K562 (cell line): ENCODE measurements around the gene TMEM39B. TPM values are rescaled to one million over a fixed set of nuclear protein-coding genes. Genes with fewer than 3 reads are reported as not detected.

Experiments used
- ATAC-seq: fragments of 200-7000 bp; cut with Tn5 transposase; 3 replicates; pipeline ENCODE4 v1.9.1; 2020; ENCODE audit warnings: moderate library complexity
- BruUV-seq: library from RNA; stranded (reverse); fragments of 400-500 nt; replicated peaks from 2 replicates; lab custom pipeline; 2021; lab: Mats Ljungman, UMichigan
- CTCF ChIA-PET: fragments of 300-600 bp; formaldehyde crosslinking; extraction: SDS; loops from one replicate; lab custom pipeline; 2021; ENCODE audit warnings: low intra/inter-chr PET ratio; lab: Yijun Ruan, JAX
- POLR2A ChIA-PET: fragments of 300-600, 350-650 bp; sonication (Branson Sonifier 250); formaldehyde crosslinking; extraction: SDS; loops from one replicate; lab custom pipeline; 2021; ENCODE audit warnings: antibody characterized with exemption, inconsistent platforms; lab: Yijun Ruan, JAX
- DNase-seq, 4 experiments: peaks; one replicate each; pipeline versions ENCODE4 v3.0.0 to v3.0.0-alpha.2; 2011 to 2018; ENCODE audit warnings: low spot score in 3 of 4, mixed read lengths in 3 of 4; ENCODE audit errors: extremely low read depth in 1 of 4
- FAIRE-seq: peaks from 2 replicates; lab custom pipeline; 2011; peaks lifted over from hg19 to GRCh38; lab: Jason Lieb, UNC
- H2AFZ ChIP-seq: 2 replicates; pipeline ENCODE4 v1.6.0; 2011; ENCODE audit warnings: low read depth, low read length, control low read depth, inconsistent platforms
- H3K27ac ChIP-seq: fragments of 200-600 bp; 3 replicates; pipeline ENCODE4 v1.8.0; 2011; ENCODE audit warnings: low read depth, mild to moderate bottlenecking, control low read depth, inconsistent platforms, low read length, moderate library complexity, mixed read lengths; ENCODE audit errors: extremely low read depth
- H3K27me3 ChIP-seq, 2 experiments: fragments of 300-600 bp in 1 of 2; 2 replicates in 1 of 2; 3 replicates in 1 of 2; pipeline versions ENCODE4 v1.6.0 to v1.8.0; 2011; ENCODE audit warnings: inconsistent platforms in 2 of 2, low read length in 2 of 2, mild to moderate bottlenecking in 1 of 2, mixed read lengths in 1 of 2, moderate library complexity in 1 of 2; ENCODE audit not compliant: control insufficient read depth in 2 of 2, insufficient read depth in 2 of 2
- H3K36me3 ChIP-seq: fragments of 300-600 bp; 3 replicates; pipeline ENCODE4 v1.8.0; 2011; ENCODE audit warnings: mild to moderate bottlenecking, low read length, inconsistent platforms; ENCODE audit not compliant: control insufficient read depth, insufficient read depth
- H3K4me1 ChIP-seq, 2 experiments: fragments of 200-600 bp in 1 of 2; replicated peaks in 1 of 2; 2 replicates in 1 of 2; 3 replicates in 1 of 2; pipeline versions ENCODE4 v1.5.1 to v1.8.0; 2011; ENCODE audit warnings: inconsistent platforms in 2 of 2, low read length in 2 of 2, mild to moderate bottlenecking in 1 of 2, mixed read lengths in 1 of 2, moderate library complexity in 1 of 2; ENCODE audit not compliant: control insufficient read depth in 2 of 2, insufficient read depth in 2 of 2
- H3K4me2 ChIP-seq: 2 replicates; pipeline ENCODE4 v1.6.1; 2011; ENCODE audit warnings: low read length, control low read depth, inconsistent platforms, mixed read lengths; ENCODE audit not compliant: insufficient read depth
- H3K4me3 ChIP-seq: fragments of 200-600 bp; sonication (generic), shearing (Covaris generic); 2 replicates; pipeline ENCODE4 v1.5.1; 2016; ENCODE audit warnings: control low read depth, inconsistent platforms
- H3K79me2 ChIP-seq: fragments of 200-600 bp; 3 replicates; pipeline ENCODE4 v1.8.0; 2011; ENCODE audit warnings: low read length, inconsistent platforms; ENCODE audit not compliant: control insufficient read depth, insufficient read depth
- H3K9ac ChIP-seq, 2 experiments: 2 replicates each; pipeline versions ENCODE4 v1.6.0 to v1.6.1; 2011; ENCODE audit warnings: low read depth in 2 of 2, low read length in 2 of 2, control low read depth in 1 of 2, inconsistent platforms in 1 of 2, mild to moderate bottlenecking in 1 of 2, mixed read lengths in 1 of 2; ENCODE audit not compliant: insufficient read depth in 1 of 2
- H3K9me1 ChIP-seq: one replicate; pipeline ENCODE4 v1.6.0; 2011; ENCODE audit warnings: inconsistent platforms, mild to moderate bottlenecking, low read length, moderate library complexity; ENCODE audit not compliant: control insufficient read depth, insufficient read depth
- H3K9me3 ChIP-seq: replicated peaks from 2 replicates; pipeline ENCODE4 v1.5.1; 2011; ENCODE audit warnings: low read depth, low read length, inconsistent platforms; ENCODE audit not compliant: control insufficient read depth, insufficient read depth
- H4K20me1 ChIP-seq: replicated peaks from 2 replicates; pipeline ENCODE4 v1.6.1; 2011; ENCODE audit warnings: low read length, inconsistent platforms, mixed read lengths; ENCODE audit not compliant: control insufficient read depth, insufficient read depth
- ATF1 ChIP-seq, 2 experiments: fragments of 450-650 bp in 1 of 2; IDR thresholded peaks; 2 replicates each; pipeline ENCODE4 v1.6.1; 2016; ENCODE audit warnings: missing compliant biosample characterization in 1 of 2, missing genetic modification characterization in 1 of 2
- BHLHE40 ChIP-seq: IDR thresholded peaks from 2 replicates; pipeline ENCODE4 v1.6.1; 2011; ENCODE audit warnings: low read length, improper control_type of control experiment
- BRF1 ChIP-seq: IDR thresholded peaks from 3 replicates; pipeline ENCODE4 v1.6.1; 2011; ENCODE audit warnings: borderline replicate concordance, mild to moderate bottlenecking; ENCODE audit not compliant: insufficient read length; ENCODE audit errors: extremely low read depth
- CBFA2T2 ChIP-seq: fragments of 450-650 bp; conservative IDR thresholded peaks from 2 replicates; pipeline ENCODE4 v1.6.1; 2017; ENCODE audit warnings: mild to moderate bottlenecking
- FUS ChIP-seq: fragments of 200-400 bp; formaldehyde crosslinking; optimal IDR thresholded peaks from 2 replicates; pipeline ENCODE3; 2017; ENCODE audit warnings: low read depth, low read length
- ID3 ChIP-seq, 2 experiments: fragments of 250-450 bp in 1 of 2; fragments of 450-650 bp in 1 of 2; sonication (Bioruptor Pico) in 1 of 2; IDR thresholded peaks; 2 replicates each; pipeline versions ENCODE4 v1.6.1 to v1.8.0; 2016 to 2021; ENCODE audit warnings: mild to moderate bottlenecking in 2 of 2, moderate library complexity in 2 of 2, missing compliant biosample characterization in 1 of 2, missing genetic modification characterization in 1 of 2
- MECOM ChIP-seq: fragments of 250-450 bp; sonication (Bioruptor Pico); IDR thresholded peaks from 2 replicates; pipeline ENCODE4 v1.8.0; 2022; ENCODE audit warnings: inconsistent platforms
- MED1 ChIP-seq: sonication (generic); formaldehyde crosslinking; IDR thresholded peaks from 2 replicates; pipeline ENCODE4 v1.8.1; 2023; ENCODE audit warnings: missing genetic modification reagents, borderline replicate concordance
- NFATC3 ChIP-seq: fragments of 450-650 bp; IDR thresholded peaks from 2 replicates; pipeline ENCODE4 v1.6.1; 2017; ENCODE audit warnings: mild to moderate bottlenecking
- NFRKB ChIP-seq: fragments of 450-650 bp; IDR thresholded peaks from 2 replicates; pipeline ENCODE4 v1.6.1; 2016; ENCODE audit warnings: low read depth
- RBM39 ChIP-seq: fragments of 200-400 bp; formaldehyde crosslinking; optimal IDR thresholded peaks from 2 replicates; pipeline ENCODE3; 2018; ENCODE audit warnings: low read depth, low read length
- SMARCB1 ChIP-seq: IDR thresholded peaks from 2 replicates; pipeline ENCODE4 v1.6.1; 2011; ENCODE audit warnings: improper control_type of control experiment, low read depth; ENCODE audit not compliant: insufficient read length
- SMC3 ChIP-seq: conservative IDR thresholded peaks from 2 replicates; pipeline ENCODE4 v1.6.1; 2011; ENCODE audit warnings: low read depth, low read length, improper control_type of control experiment; ENCODE audit not compliant: insufficient read depth
- SREBF2 ChIP-seq: sonication (generic); formaldehyde crosslinking; IDR thresholded peaks from 2 replicates; pipeline ENCODE4 v1.4.0; 2020; ENCODE audit warnings: mild to moderate bottlenecking, missing genetic modification reagents
- SUPT5H ChIP-seq: fragments of 450-650 bp; IDR thresholded peaks from 2 replicates; pipeline ENCODE4 v1.6.1; 2016
- TFAM ChIP-seq: fragments of 250-450 bp; sonication (Bioruptor Pico); conservative IDR thresholded peaks from 2 replicates; pipeline ENCODE4 v1.5.0; 2021; ENCODE audit warnings: mild to moderate bottlenecking, moderate library complexity
- ZC3H11A ChIP-seq: IDR thresholded peaks from 2 replicates; pipeline ENCODE4 v1.6.1; 2012; ENCODE audit warnings: low read depth, low read length, improper control_type of control experiment
- ZNF121 ChIP-seq: sonication (generic); formaldehyde crosslinking; conservative IDR thresholded peaks from 2 replicates; pipeline ENCODE4 v1.8.0; 2022; ENCODE audit warnings: missing genetic modification reagents
- ZNF134 ChIP-seq: fragments of 250-450 bp; sonication (Bioruptor Pico); conservative IDR thresholded peaks from 2 replicates; pipeline ENCODE4 v1.4.0; 2020
- ZNF224 ChIP-seq: sonication (generic); formaldehyde crosslinking; IDR thresholded peaks from 2 replicates; pipeline ENCODE4 v1.8.0; 2022; ENCODE audit warnings: mild to moderate bottlenecking, missing genetic modification reagents
- ZNF253 ChIP-seq: fragments of 250-450 bp; sonication (Bioruptor Pico); conservative IDR thresholded peaks from 2 replicates; pipeline ENCODE4 v1.6.1; 2021; ENCODE audit warnings: mild to moderate bottlenecking
- ZNF589 ChIP-seq: fragments of 200-800 bp; sonication (Bioruptor generic); IDR thresholded peaks from 2 replicates; pipeline ENCODE4 v1.6.1; 2016; ENCODE audit warnings: low read depth, missing genetic modification characterization, missing compliant biosample characterization
- ZNF707 ChIP-seq: fragments of 250-450 bp; sonication (Bioruptor Pico); conservative IDR thresholded peaks from 2 replicates; pipeline ENCODE4 v1.8.0; 2022; ENCODE audit warnings: inconsistent platforms, mild to moderate bottlenecking, moderate library complexity
- ZNF766 ChIP-seq: fragments of 200-800 bp; sonication (Bioruptor generic); conservative IDR thresholded peaks from 2 replicates; pipeline ENCODE4 v1.6.1; 2016; ENCODE audit warnings: missing genetic modification characterization, missing compliant biosample characterization
- WGBS: fragments of 100-300 bp; shearing (Covaris generic); methylation state at CpG from one replicate; pipeline ENCODE4 v1.1.6; 2016; ENCODE audit warnings: low coverage, mixed read lengths; ENCODE audit not compliant: insufficient coverage; ENCODE audit errors: missing lambda C conversion rate; 5-methylcytosine and 5-hydroxymethylcytosine counted together
- in situ Hi-C: fragments of 300-500 bp; cut with MboI; formaldehyde crosslinking; loops from 4 replicates; pipeline ENCODE4 v1.15.0; 2018; ENCODE audit warnings: inconsistent platforms, mixed read lengths
- intact Hi-C: fragments of 100-400 bp; cut with micrococcal nuclease; formaldehyde crosslinking; loops from 2 replicates; pipeline ENCODE4 v1.14.2; 2022
- polyA plus RNA-seq, 8 experiments: library from polyadenylated mRNA; depleted of rRNA in 4 of 8; stranded (reverse) in 5 of 8; unstranded in 3 of 8; fragments of >200 nt; fragmentation: Nextera tagmentation in 2 of 8; fragmentation: Illumina TruSeq in 1 of 8; extraction: Ambion mirVana in 2 of 8; extraction: Trizol in 1 of 8; gene quantifications; 2 replicates each; pipeline versions ENCODE4 v1.2.1 to v1.2.3, GENCODE V29; 2011 to 2014; ENCODE audit warnings: inconsistent platforms in 1 of 8, missing spikeins in 1 of 8
- total RNA-seq, 7 experiments: library from RNA; depleted of rRNA in 6 of 7; stranded (reverse); fragments of >200 nt in 6 of 7; fragmentation: Illumina TruSeq in 2 of 7; extraction: Trizol in 2 of 7; gene quantifications; 2 replicates each; pipeline versions ENCODE4 v1.2.1 to v1.2.3, GENCODE V29; 2011 to 2021; ENCODE audit warnings: low replicate concordance in 1 of 7
- TF ChIP-seq, protein P1 (sequence below): fragments of 250-450 bp; sonication (Bioruptor Pico); IDR thresholded peaks from 2 replicates; pipeline ENCODE4 v1.9.0; 2021; ENCODE audit warnings: mild to moderate bottlenecking

TMEM39B gene
- total and polyA plus RNA-seq, 9 of the 15 experiments (the other 6 are each of a cell fraction or from before 2014, with no cell fraction given): 0.92 to 28.5 (median 9.7) TPM

DNA sequence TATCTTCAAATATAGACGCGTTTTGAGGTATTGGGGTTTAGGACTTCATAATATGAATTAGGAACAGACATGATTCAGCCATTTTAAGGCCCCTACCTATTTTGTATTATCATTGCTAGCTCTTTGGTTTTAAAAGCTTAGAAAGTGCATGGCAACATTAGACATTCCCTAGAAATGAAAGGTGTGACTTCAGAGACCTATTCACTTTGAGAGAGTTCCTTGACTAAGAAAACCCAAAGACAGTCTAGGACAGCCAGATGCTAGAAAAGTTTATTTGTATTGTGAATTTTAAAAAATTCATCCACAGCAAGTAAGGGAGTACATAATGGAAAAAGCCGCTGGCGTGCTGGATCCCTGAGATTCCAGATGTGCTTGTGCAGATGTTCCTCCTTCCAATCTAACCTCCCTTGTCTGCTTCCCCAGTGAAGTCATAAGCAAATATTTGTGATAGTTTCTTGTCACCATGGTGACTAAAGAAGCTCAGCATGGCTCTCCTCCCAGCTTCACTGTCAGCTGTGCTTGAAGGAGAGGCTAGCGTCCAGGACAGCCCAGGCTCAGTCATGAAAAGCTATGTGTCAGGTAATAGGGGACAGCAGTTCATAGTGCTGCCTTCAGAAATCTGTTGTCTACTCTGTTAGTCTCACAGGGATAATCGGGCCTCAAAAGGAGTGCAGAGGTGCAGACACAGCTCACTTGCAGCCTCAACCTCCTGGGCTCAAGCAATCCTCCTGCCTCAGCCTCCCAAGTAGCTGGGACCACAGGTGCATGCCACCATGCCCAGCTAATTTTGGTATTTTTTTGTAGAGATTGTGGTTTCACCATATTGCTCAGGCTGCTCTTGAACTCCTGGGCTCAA is 69.9 kb downstream of the TMEM39B start:
- POLR2A ChIA-PET: interaction anchor here (0.6 to 1.7 kb wide), 11 partner anchors 9 to 494 kb away, joined by 3 to 9 read pairs (median 3); partner anchors contain the start of gene TXLNA
- H3K9ac ChIP-seq: peak overlapping the region; percentile 4 to 21; a peak in 2 of 4 replicates
- H3K4me1 ChIP-seq: peaks cover 0 to 25% of the 10 kb centered on the region in 2 experiments; a peak in 4 of 5 replicates
- peaks cover 92% of the 10 kb centered on the region for H3K79me2 ChIP-seq
- BruUV-seq: no TSS peak
- peak overlapping the region; percentile 8; the same call in 1 of the 3 replicates for H3K27ac ChIP-seq
- ATAC-seq (peak; percentile 78), FAIRE-seq (peak; percentile 65), DNase-seq (peak; percentile 51 to 60 (median 57))
- in situ Hi-C loops: no loop called here
- no peaks in the 10 kb centered on the region for H3K9me1 ChIP-seq
- intact Hi-C loops: no loop called here
- 48% methylated on average over 6 of the region's 6 CpGs for WGBS
- H3K9me3 ChIP-seq: peaks cover 3% of the 10 kb centered on the region; the same call in 1 of the 2 replicates
- no peak overlapping the region for H3K4me3 ChIP-seq
- H3K36me3 ChIP-seq: 0 out of 3 replicates have a peak, but pooled peaks cover 6% of the 10 kb centered on the region
- H4K20me1 ChIP-seq: no peaks in the 10 kb centered on the region
- no peaks in the 10 kb centered on the region for H3K27me3 ChIP-seq
- no peak overlapping the region for H2AFZ ChIP-seq
- CTCF ChIA-PET: no interaction called here
- no peak overlapping the region for H3K4me2 ChIP-seq
- TF ChIP-seq ZNF224 (CRISPR knock-in tag): no peak
- TF ChIP-seq ZNF253 (CRISPR knock-in tag): no peak
- no peak for TF ChIP-seq SREBF2 (CRISPR knock-in tag)
- TF ChIP-seq ATF1 (CRISPR knock-in tag; IDR thresholded peaks at IDR 0.05): no peak
- no peak for TF ChIP-seq ATF1 (tag; IDR thresholded peaks at IDR 0.05)
- no peak for TF ChIP-seq NFRKB
- TF ChIP-seq TFAM (CRISPR knock-in tag): no peak
- no peak for TF ChIP-seq ZNF121
- no peak for TF ChIP-seq MECOM (CRISPR knock-in tag)
- no peak for TF ChIP-seq ZC3H11A
- TF ChIP-seq, protein P1, sequence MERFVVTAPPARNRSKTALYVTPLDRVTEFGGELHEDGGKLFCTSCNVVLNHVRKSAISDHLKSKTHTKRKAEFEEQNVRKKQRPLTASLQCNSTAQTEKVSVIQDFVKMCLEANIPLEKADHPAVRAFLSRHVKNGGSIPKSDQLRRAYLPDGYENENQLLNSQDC (CRISPR knock-in tag): no peak
- peak; percentile 35 for TF ChIP-seq CBFA2T2
- TF ChIP-seq RBM39: no peak
- no peak for TF ChIP-seq MED1 (CRISPR knock-in tag)
- no peak for TF ChIP-seq ZNF707 (CRISPR knock-in tag)
- TF ChIP-seq ID3 (CRISPR knock-in tag; IDR thresholded peaks at IDR 0.05): no peak
- TF ChIP-seq ID3 (tag; IDR thresholded peaks at IDR 0.05): no peak
- TF ChIP-seq ZNF134: no peak
- no peak for TF ChIP-seq BRF1
- TF ChIP-seq SMC3: no peak
- no peak for TF ChIP-seq ZNF766 (CRISPR knock-in tag)
- TF ChIP-seq ZNF589 (CRISPR knock-in tag): no peak
- no peak for TF ChIP-seq SMARCB1
- TF ChIP-seq FUS: no peak
- no peak for TF ChIP-seq BHLHE40
- no peak for TF ChIP-seq SUPT5H
- no peak for TF ChIP-seq NFATC3
